ENCODE data around the gene EHD2.

GRCh38 chr19:47704656-47705055 lies 8.6 kb upstream of the EHD2 start:
- TF ChIP-seq RFX5 (IDR thresholded peaks at IDR 0.05; ENCODE audit: low read depth, low read length) (no peak), BHLHE40 (IDR thresholded peaks at IDR 0.05; ENCODE audit: low read depth, low read length) (no peak), CTCF (conservative IDR thresholded peaks at IDR 0.05; ENCODE audit: low read depth, low read length) (no peak), POLR2A (IDR thresholded peaks at IDR 0.05; ENCODE audit: low read depth, low read length) (no peak), MXI1 (IDR thresholded peaks at IDR 0.05; ENCODE audit: borderline replicate concordance, low read depth, low read length) (no peak), USF2 (IDR thresholded peaks at IDR 0.05; ENCODE audit: low read depth, low read length) (no peak), CEBPB (IDR thresholded peaks at IDR 0.05; ENCODE audit: low read depth, low read length) (no peak)

All from IMR-90 (cell line).